HepG2 (cell line): ENCODE data around the gene NIT2. TPM values are rescaled to one million over a fixed set of nuclear protein-coding genes. Genes with fewer than 3 reads are reported as not detected.
A peak's percentile ranks its signal among the peaks of the same experiment; 100 is the strongest.

ENCODE experiments used
- ATAC-seq: fragments of 200-7000 bp; cut with Tn5 transposase; 3 replicates; pipeline ENCODE4 v1.9.1; 2020; ENCODE audit warnings: mild to moderate bottlenecking, moderate library complexity
- BruUV-seq: library from RNA; stranded (reverse); fragments of 400-500 nt; replicated peaks from 2 replicates; lab custom pipeline; 2021; lab: Mats Ljungman, UMichigan
- CTCF ChIA-PET: fragments of 300-600 bp; formaldehyde crosslinking; extraction: SDS; loops from one replicate; lab custom pipeline; 2021; ENCODE audit warnings: low total read pairs, inconsistent platforms, low intra/inter-chr PET ratio; lab: Yijun Ruan, JAX
- POLR2A ChIA-PET: fragments of 350-600 bp; sonication (Branson Sonifier 250); formaldehyde crosslinking; loops from one replicate; lab custom pipeline; 2020; ENCODE audit warnings: antibody characterized with exemption, inconsistent platforms; lab: Yijun Ruan, JAX
- DNase-seq: peaks from one replicate; pipeline ENCODE4 v3.0.0-alpha.2; 2015; ENCODE audit warnings: low spot score
- FAIRE-seq: peaks from 3 replicates; lab custom pipeline; 2011; peaks lifted over from hg19 to GRCh38; lab: Jason Lieb, UNC
- H2AFZ ChIP-seq: one replicate; pipeline ENCODE4 v1.6.1; 2011; ENCODE audit warnings: low read length, inconsistent platforms
- H3K27ac ChIP-seq: fragments of 300-600 bp; 3 replicates; pipeline ENCODE4 v1.8.0; 2011; ENCODE audit warnings: mixed run types, mild to moderate bottlenecking, mixed read lengths, low read length, inconsistent platforms; ENCODE audit not compliant: insufficient read depth; ENCODE audit errors: extremely low read length
- H3K27me3 ChIP-seq, 2 experiments: fragments of 200-600 bp in 1 of 2; 2 replicates in 1 of 2; 3 replicates in 1 of 2; pipeline versions ENCODE4 v1.6.0 to v1.8.0; 2011; ENCODE audit warnings: low read length in 2 of 2, mild to moderate bottlenecking in 2 of 2, moderate library complexity in 2 of 2, inconsistent platforms in 1 of 2; ENCODE audit not compliant: insufficient read depth in 2 of 2, control insufficient read depth in 1 of 2
- H3K36me3 ChIP-seq, 2 experiments: fragments of 200-600 bp in 1 of 2; replicated peaks in 1 of 2; 2 replicates in 1 of 2; 3 replicates in 1 of 2; pipeline versions ENCODE4 v1.5.1 to v1.8.0; 2011; ENCODE audit warnings: low read length in 2 of 2, inconsistent platforms in 1 of 2; ENCODE audit not compliant: insufficient read depth in 2 of 2, control insufficient read depth in 1 of 2
- H3K4me1 ChIP-seq: 2 replicates; pipeline ENCODE4 v1.5.1; 2012; ENCODE audit warnings: low read length, inconsistent platforms; ENCODE audit not compliant: insufficient read depth
- H3K4me2 ChIP-seq: 2 replicates; pipeline ENCODE4 v1.6.0; 2011; ENCODE audit warnings: low read depth, low read length, inconsistent platforms
- H3K4me3 ChIP-seq, 3 experiments: fragments of 200-600 bp in 1 of 3; sonication (generic), shearing (Covaris generic) in 1 of 3; replicated peaks in 1 of 3; 2 replicates each; pipeline ENCODE4 v1.5.1; 2011 to 2016; ENCODE audit warnings: low read length in 3 of 3, inconsistent platforms in 2 of 3, low read depth in 2 of 3, mild to moderate bottlenecking in 2 of 3, control low read depth in 1 of 3, mixed read lengths in 1 of 3; ENCODE audit not compliant: insufficient read depth in 1 of 3
- H3K79me2 ChIP-seq: one replicate; pipeline ENCODE4 v1.6.1; 2011; ENCODE audit warnings: low read length, inconsistent platforms; ENCODE audit not compliant: insufficient read depth
- H3K9ac ChIP-seq: 2 replicates; pipeline ENCODE4 v1.6.0; 2011; ENCODE audit warnings: mild to moderate bottlenecking, low read depth, low read length, inconsistent platforms; ENCODE audit not compliant: insufficient read depth
- H3K9me3 ChIP-seq: 2 replicates; pipeline ENCODE4 v1.5.1; 2012; ENCODE audit warnings: mild to moderate bottlenecking, low read length
- H4K20me1 ChIP-seq: 2 replicates; pipeline ENCODE4 v1.6.0; 2011; ENCODE audit warnings: inconsistent platforms, mild to moderate bottlenecking, low read length, moderate library complexity; ENCODE audit not compliant: insufficient read depth
- ATF2 ChIP-seq: sonication (generic); formaldehyde crosslinking; IDR thresholded peaks from 2 replicates; pipeline ENCODE4 v1.4.0; 2020; ENCODE audit warnings: missing genetic modification reagents
- CCDC6 ChIP-seq: sonication (generic); formaldehyde crosslinking; IDR thresholded peaks from 2 replicates; pipeline ENCODE4 v1.8.1; 2022; ENCODE audit warnings: mild to moderate bottlenecking, missing genetic modification reagents, moderate library complexity
- IKZF1 ChIP-seq: fragments of 450-650 bp; IDR thresholded peaks from 2 replicates; pipeline ENCODE4 v1.7.1; 2016
- KDM3A ChIP-seq: IDR thresholded peaks from 2 replicates; pipeline ENCODE4 v1.6.1; 2018; ENCODE audit warnings: low read depth, missing compliant biosample characterization
- MTF2 ChIP-seq: sonication (generic); formaldehyde crosslinking; IDR thresholded peaks from 2 replicates; pipeline ENCODE4 v1.5.0; 2020; ENCODE audit warnings: missing genetic modification reagents, borderline replicate concordance
- ZBTB42 ChIP-seq: sonication (generic); formaldehyde crosslinking; IDR thresholded peaks from 2 replicates; pipeline ENCODE4 v1.5.0; 2020; ENCODE audit warnings: mild to moderate bottlenecking, missing genetic modification reagents
- ZSCAN22 ChIP-seq: sonication (generic); formaldehyde crosslinking; IDR thresholded peaks from 2 replicates; pipeline ENCODE4 v1.4.0; 2020; ENCODE audit warnings: mild to moderate bottlenecking, missing genetic modification reagents
- ZSCAN25 ChIP-seq: sonication (generic); formaldehyde crosslinking; IDR thresholded peaks from 2 replicates; pipeline ENCODE4 v1.8.0; 2022; ENCODE audit warnings: mild to moderate bottlenecking, missing genetic modification reagents
- WGBS: methylation state at CpG from one replicate; pipeline ENCODE4 v1.1.6; 2017; ENCODE audit warnings: low lambda C conversion rate; 5-methylcytosine and 5-hydroxymethylcytosine counted together
- in situ Hi-C: cut with HindIII; loops from 2 replicates; pipeline ENCODE4 v1.10.0; 2017; ENCODE audit warnings: low pct_unique_long_range_greater_than_20kb; ENCODE audit not compliant: extremely low pct_ligation_motif_present
- intact Hi-C: fragments of 100-400 bp; cut with micrococcal nuclease; formaldehyde crosslinking; loops from one replicate; pipeline ENCODE4 v1.10.0; 2022; ENCODE audit not compliant: unreplicated experiment
- polyA plus RNA-seq, 8 experiments: library from polyadenylated mRNA; depleted of rRNA in 3 of 8; stranded (reverse) in 7 of 8; unstranded in 1 of 8; fragments of >200 nt; fragmentation: Illumina TruSeq in 4 of 8; extraction: Trizol in 4 of 8; gene quantifications; 2 replicates each; pipeline versions ENCODE4 v1.2.1 to v1.2.3, GENCODE V29; 2011 to 2016; ENCODE audit warnings: low read depth in 4 of 8, missing spikeins in 1 of 8, mixed read lengths in 1 of 8; ENCODE audit not compliant: insufficient read depth in 1 of 8
- total RNA-seq, 5 experiments: library from RNA; depleted of rRNA; stranded (reverse); fragments of >200 nt; fragmentation: Illumina TruSeq; extraction: Trizol; gene quantifications; 2 replicates each; pipeline ENCODE4 v1.2.3, GENCODE V29; 2016; ENCODE audit warnings: low read depth in 1 of 5
- TF ChIP-seq, protein P1 (sequence below): sonication (generic); formaldehyde crosslinking; IDR thresholded peaks from 2 replicates; pipeline ENCODE4 v1.4.0; 2020; ENCODE audit warnings: missing genetic modification reagents

The NIT2 gene
- total and polyA plus RNA-seq, 2 of the 13 experiments (the other 11 are each of a cell fraction or from before 2014, with no cell fraction given) = 43.4 to 49.1 TPM

DNA sequence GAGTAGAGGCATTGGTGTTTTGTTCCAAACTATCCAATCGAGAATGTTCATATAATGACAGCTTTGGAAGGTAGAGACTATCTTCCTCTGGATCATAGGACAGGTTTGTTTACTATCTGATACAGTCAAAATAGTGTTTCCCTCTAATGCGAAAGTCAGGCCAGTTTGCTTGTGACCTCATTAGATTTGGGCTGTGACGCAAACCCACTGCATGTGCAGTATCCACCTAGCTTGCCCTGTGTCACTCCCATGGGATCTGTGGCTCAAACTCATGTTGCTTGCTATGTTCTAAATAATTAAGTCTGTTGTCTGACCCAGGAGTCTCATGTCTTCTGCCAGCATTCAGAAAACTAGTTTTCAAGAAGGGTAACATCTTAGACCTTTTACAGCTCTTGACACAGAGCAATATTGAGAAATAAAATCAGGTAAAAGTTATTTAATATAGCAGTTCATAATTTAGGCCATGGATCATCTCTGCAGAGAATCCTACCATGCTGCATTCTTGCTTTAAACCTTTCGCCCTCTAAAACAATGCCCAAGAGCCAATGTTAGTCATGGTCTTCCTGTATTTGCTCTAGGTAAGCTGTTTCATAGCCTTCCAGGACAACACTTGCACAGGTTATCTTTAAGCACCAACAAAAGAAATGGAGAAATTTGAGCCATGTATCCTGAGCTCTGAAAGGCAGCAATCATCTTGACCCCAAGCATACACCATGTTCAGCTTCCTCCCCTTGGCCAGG is 26.4 kb downstream of the NIT2 start:
- WGBS = 92% methylated on average over 4 of the region's 4 CpGs
- TF ChIP-seq ZSCAN22 (CRISPR knock-in tag) (no peak), CCDC6 (CRISPR knock-in tag) (0 out of 2 replicates have a peak, but pooled peaks have one; percentile 24), ZSCAN25 (CRISPR knock-in tag) (no peak), ZBTB42 (CRISPR knock-in tag) (no peak), ATF2 (CRISPR knock-in tag) (no peak), KDM3A (CRISPR knock-in tag) (no peak), IKZF1 (no peak), MTF2 (CRISPR knock-in tag) (no peak)
- TF ChIP-seq, protein P1, sequence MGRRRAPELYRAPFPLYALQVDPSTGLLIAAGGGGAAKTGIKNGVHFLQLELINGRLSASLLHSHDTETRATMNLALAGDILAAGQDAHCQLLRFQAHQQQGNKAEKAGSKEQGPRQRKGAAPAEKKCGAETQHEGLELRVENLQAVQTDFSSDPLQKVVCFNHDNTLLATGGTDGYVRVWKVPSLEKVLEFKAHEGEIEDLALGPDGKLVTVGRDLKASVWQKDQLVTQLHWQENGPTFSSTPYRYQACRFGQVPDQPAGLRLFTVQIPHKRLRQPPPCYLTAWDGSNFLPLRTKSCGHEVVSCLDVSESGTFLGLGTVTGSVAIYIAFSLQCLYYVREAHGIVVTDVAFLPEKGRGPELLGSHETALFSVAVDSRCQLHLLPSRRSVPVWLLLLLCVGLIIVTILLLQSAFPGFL (CRISPR knock-in tag) = no peak
- TF ChIP-seq, all 625 proteins: peak for 1
- BruUV-seq = no TSS peak
- POLR2A ChIA-PET = interaction anchor here (3.0 kb wide), 1 partner anchor 40 kb away, joined by 12 read pairs; the partner anchor contains the start of genes LNP1 and TOMM70
- FAIRE-seq (no peak), ATAC-seq (peak; percentile 9), DNase-seq (no peak)
- Histone ChIP-seq H3K9me3 (peaks cover 4% of the 10 kb centered on the region; the same call in 1 of the 2 replicates), H3K4me2 (no peak overlapping the region), H3K79me2 (no peaks in the 10 kb centered on the region), H3K27ac (no peak overlapping the region), H3K36me3 (peaks cover 2 to 17% of the 10 kb centered on the region in 2 experiments; a peak in 4 of 5 replicates), H3K27me3 (no peaks in the 10 kb centered on the region), H4K20me1 (no peaks in the 10 kb centered on the region), H3K9ac (no peak overlapping the region), H3K4me1 (peaks cover 25% of the 10 kb centered on the region), H2AFZ (no peak overlapping the region), H3K4me3 (no peak overlapping the region)
- CTCF ChIA-PET = no interaction called here
- intact Hi-C loops (no loop called here), in situ Hi-C loops (no loop called here)
